Stimulated activated CD4-positive, alpha-beta T cell treated with anti-CD3 and anti-CD28 coated beads, Interleukin-1b, Interleukin-23, amount 100 ng/mL, for 24 hours (primary cell): ENCODE measurements around the gene OR4D2.

Source experiments
- DNase-seq, 4 experiments: peaks; one replicate each; pipeline ENCODE4 v3.0.0-alpha.2; 2020; ENCODE audit warnings: low read depth in 4 of 4, low spot score in 1 of 4

Gene OR4D2

GRCh38 chr17:58207451-58207850 lies 40.7 kb downstream of the OR4D2 start:
- DNase-seq = no peak

- no peak for DNase-seq
These were observed 41.6 kb downstream of the OR4D2 start for GRCh38 chr17:58208344-58208743.

- DNase-seq = no peak
These were observed 44.1 kb downstream of the OR4D2 start for GRCh38 chr17:58210922-58211321.

GRCh38 chr17:58215685-58216084 lies 48.9 kb downstream of the OR4D2 start:
- no peak for DNase-seq

DNA sequence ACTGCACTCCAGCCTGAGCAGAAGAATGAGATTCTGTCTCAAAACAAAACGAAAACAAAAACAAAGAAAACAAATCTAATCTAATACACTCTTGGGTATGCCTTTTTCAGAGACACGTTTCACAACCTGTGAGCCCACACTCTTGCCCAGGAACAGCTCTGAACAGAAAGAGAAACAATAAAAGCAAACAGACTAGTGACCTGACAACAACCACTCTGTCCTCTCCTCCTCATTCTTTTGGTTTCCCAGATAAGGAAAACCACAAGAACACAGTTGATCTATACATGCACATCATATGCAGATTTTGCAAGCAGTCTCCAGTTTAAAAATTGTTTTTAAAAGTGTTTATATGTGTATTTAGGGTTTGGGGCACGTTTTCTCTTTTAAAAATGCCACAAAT lies 51.0 kb downstream of the OR4D2 start:
- no peak for DNase-seq

DNA sequence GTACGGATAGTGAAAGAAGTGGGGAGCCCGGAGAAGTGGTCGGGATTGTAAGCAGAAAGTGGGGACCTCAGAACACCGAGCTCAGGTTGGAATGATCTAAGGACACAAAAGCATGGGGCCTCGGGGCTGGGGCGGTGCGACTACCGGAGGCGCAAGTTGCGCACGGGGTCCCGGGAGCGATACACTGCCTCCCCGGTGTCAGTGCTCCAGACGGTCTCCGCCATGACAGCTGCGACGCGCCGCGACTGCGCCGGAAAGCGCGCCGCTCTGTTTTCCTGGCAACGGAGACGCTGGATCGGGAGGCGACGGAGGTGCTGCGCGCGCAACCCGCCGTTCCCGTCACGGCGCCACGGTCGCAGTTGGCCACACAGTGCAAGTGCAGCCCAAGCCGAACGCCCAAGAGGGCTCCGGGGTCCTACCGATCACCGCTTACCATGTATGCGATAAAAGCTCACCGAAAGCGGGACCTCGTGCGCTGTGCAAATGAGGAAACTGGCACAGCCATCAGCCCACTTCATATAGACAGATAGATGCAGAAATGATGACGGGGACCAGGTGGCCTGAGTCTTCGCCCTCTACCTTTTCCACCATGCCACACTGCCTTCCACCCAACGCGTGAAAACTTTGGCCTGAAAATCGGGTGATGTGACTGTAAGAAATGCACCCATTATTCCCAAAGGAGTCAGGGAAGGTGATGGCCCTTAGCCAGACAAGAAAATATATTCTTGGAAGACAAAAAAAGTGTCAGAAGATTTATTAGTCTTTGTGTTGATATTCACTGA lies 52.4 kb downstream of the OR4D2 start, which contains the start of gene MKS1:
Gene MKS1, minus strand, starts transcription at position 249 of the 782 bp plus-strand sequence. Its CDS starts 25 bp downstream, at position 224.
- peak; percentile 87 to 94 (median 92) for DNase-seq

- DNase-seq = no peak
These were observed 53.0 kb downstream of the OR4D2 start for GRCh38 chr17:58219789-58220183.
